Colonic mucosa (tissue), 4 donors: ENCODE results near the gene CUL2. TPM values are rescaled to one million over a fixed set of nuclear protein-coding genes. Genes with fewer than 3 reads are reported as not detected.

Source experiments
- DNase-seq: peaks from one replicate; pipeline ENCODE4 v3.0.0-alpha.2; 2020
- H3K27ac ChIP-seq: fragments of 200-600 bp; one replicate; pipeline ENCODE4 v1.8.0; 2021
- H3K27me3 ChIP-seq: fragments of 200-600 bp; one replicate; pipeline ENCODE4 v1.8.0; 2021
- H3K36me3 ChIP-seq: fragments of 200-600 bp; one replicate; pipeline ENCODE4 v1.8.0; 2021
- H3K4me1 ChIP-seq: fragments of 200-600 bp; one replicate; pipeline ENCODE4 v1.8.0; 2021; ENCODE audit warnings: mild to moderate bottlenecking
- H3K4me3 ChIP-seq: fragments of 200-600 bp; one replicate; pipeline ENCODE4 v1.8.0; 2021
- H3K9ac ChIP-seq, 2 donors: one replicate each; pipeline ENCODE4 v1.7.0; 2013; ENCODE audit warnings: control low read depth in 2 of 2, low read depth in 2 of 2, low read length in 2 of 2
- H3K9me3 ChIP-seq: fragments of 200-600 bp; one replicate; pipeline ENCODE4 v1.8.0; 2021
- intact Hi-C: fragments of 100-400 bp; cut with DNase I; formaldehyde crosslinking; loops from one replicate; pipeline ENCODE4 v1.14.1; 2022
- total RNA-seq, 2 donors: library from RNA; stranded (reverse); fragmentation: NEBNext Ultra II Directional in 1 of 2; extraction: Animal tissue kit (Norgen Biotek cat#: 25700) in 1 of 2; gene quantifications; one replicate each; pipeline ENCODE4 v1.2.1, GENCODE V29; 2021
- TF ChIP-seq, protein P1 (sequence below): fragments of 200-600 bp; IDR thresholded peaks from one replicate; pipeline ENCODE4 v1.8.0; 2022; ENCODE audit warnings: antibody characterized with exemption, mild to moderate bottlenecking
- donor health status: healthy.
- donor health status: DM: no; HTN: no; CAD: no.
- donor health status: DM: no; HTN: no; CAD: no.

Gene CUL2
- total RNA-seq, 2 donors from 2014 or later = 26.3 to 27.4 TPM

DNA sequence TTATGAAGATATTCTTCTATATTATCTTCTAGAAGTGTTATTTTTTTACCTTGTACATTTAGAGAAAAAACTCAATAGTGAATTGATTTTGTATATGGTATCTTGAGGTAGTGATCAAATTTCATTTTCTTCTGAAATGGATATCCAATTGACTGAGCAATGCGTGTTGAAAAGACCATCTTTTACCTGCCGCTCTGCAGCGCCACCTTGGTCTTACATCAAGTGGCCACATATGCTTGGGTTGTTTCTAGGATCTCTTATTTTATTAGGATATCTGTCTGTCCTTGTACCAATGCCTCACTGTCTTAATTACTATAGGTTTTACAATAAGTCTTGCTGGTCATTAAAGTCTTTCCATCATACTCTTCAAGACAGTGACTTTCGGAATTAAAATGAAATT, 53.0 kb downstream of the CUL2 start:
- no peak overlapping the region for H3K27ac ChIP-seq
- intact Hi-C loops = no loop called here
- H3K36me3 ChIP-seq = peaks cover 9% of the 10 kb centered on the region

DNA sequence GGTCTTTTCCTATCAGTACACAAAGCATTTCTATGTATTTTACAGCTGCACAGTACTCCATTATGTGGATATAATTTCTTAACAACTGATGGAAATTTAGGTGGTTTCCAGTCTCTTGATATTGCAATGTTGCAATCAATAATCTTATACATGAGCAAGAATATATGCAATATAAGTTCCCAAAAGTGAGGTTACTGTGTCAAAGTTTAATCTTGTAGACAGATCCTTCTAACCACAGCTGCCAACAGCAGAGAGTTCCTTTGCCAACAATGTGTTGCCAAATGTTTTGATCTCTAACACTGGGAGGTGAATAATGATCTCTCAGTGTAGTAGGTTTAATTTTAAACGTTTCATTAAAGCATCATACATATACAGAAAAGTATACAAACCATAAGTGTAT, 54.5 kb downstream of the CUL2 start:
- DNase-seq = no peak
- H3K36me3 ChIP-seq = peaks cover 14% of the 10 kb centered on the region

More for the DNA sequence above, 53.0 kb downstream of the CUL2 start:
- DNase-seq = no peak
- no peaks in the 10 kb centered on the region for H3K4me1 ChIP-seq
- H3K4me3 ChIP-seq = no peak overlapping the region
- TF ChIP-seq, protein P1, sequence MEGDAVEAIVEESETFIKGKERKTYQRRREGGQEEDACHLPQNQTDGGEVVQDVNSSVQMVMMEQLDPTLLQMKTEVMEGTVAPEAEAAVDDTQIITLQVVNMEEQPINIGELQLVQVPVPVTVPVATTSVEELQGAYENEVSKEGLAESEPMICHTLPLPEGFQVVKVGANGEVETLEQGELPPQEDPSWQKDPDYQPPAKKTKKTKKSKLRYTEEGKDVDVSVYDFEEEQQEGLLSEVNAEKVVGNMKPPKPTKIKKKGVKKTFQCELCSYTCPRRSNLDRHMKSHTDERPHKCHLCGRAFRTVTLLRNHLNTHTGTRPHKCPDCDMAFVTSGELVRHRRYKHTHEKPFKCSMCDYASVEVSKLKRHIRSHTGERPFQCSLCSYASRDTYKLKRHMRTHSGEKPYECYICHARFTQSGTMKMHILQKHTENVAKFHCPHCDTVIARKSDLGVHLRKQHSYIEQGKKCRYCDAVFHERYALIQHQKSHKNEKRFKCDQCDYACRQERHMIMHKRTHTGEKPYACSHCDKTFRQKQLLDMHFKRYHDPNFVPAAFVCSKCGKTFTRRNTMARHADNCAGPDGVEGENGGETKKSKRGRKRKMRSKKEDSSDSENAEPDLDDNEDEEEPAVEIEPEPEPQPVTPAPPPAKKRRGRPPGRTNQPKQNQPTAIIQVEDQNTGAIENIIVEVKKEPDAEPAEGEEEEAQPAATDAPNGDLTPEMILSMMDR = no peak
- H3K9ac ChIP-seq = no peak overlapping the region
- no peaks in the 10 kb centered on the region for H3K27me3 ChIP-seq
- no peaks in the 10 kb centered on the region for H3K9me3 ChIP-seq

DNA sequence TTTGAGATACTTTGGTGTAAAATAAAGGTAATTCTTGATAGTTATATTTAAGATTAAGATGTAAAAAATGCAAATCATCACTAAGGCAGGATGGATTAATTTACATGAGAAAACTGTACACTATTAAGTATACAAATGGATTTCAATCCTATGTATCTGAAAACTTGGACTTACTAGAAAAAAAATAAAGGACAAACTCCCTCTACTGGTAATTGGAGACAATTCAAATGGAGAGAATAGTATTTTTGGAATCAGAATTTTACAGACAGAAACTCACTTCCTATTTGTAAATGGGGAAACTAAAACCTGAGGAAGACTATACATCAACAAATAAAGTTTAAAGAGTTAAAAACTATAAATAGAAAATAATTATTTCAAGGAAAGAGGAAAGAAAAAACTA, 62.6 kb downstream of the CUL2 start:
- intact Hi-C loops = no loop called here
- no peaks in the 10 kb centered on the region for H3K9me3 ChIP-seq
- H3K4me1 ChIP-seq = no peaks in the 10 kb centered on the region
- H3K27ac ChIP-seq = no peak overlapping the region
- H3K27me3 ChIP-seq = no peaks in the 10 kb centered on the region
- peaks cover 9% of the 10 kb centered on the region for H3K36me3 ChIP-seq
- TF ChIP-seq, protein P1 = no peak
- no peak overlapping the region for H3K9ac ChIP-seq
- DNase-seq = no peak
- H3K4me3 ChIP-seq = no peak overlapping the region

More for the DNA sequence above, 54.5 kb downstream of the CUL2 start:
- no peak overlapping the region for H3K4me3 ChIP-seq
- no peaks in the 10 kb centered on the region for H3K27me3 ChIP-seq
- intact Hi-C loops = no loop called here
- H3K4me1 ChIP-seq = no peaks in the 10 kb centered on the region
- H3K9me3 ChIP-seq = no peaks in the 10 kb centered on the region
- no peak overlapping the region for H3K27ac ChIP-seq
- TF ChIP-seq, protein P1 = no peak
- no peak overlapping the region for H3K9ac ChIP-seq

DNA sequence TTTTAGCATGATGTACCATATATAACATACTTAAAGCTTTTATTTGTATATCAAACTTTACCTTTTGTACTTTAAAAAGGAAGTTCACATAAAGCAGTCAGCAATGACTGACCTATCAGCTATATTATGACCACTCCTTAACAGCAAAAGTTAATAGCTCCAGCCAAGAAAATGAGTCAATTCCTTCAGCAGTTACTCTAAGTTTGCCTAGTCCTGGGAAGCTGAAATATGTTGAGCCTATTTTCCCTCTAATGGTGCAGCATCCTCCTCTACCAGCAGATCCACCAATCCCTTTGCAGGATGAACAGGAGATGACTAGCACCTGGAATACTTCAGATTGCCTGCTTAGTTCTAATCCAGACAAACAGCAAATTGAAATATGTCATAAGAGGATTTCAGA, 64.2 kb downstream of the CUL2 start:
- H3K27me3 ChIP-seq = no peaks in the 10 kb centered on the region
- no peak for DNase-seq
- H3K4me3 ChIP-seq = no peak overlapping the region
- intact Hi-C loops = no loop called here
- no peak overlapping the region for H3K9ac ChIP-seq
- H3K27ac ChIP-seq = no peak overlapping the region
- no peaks in the 10 kb centered on the region for H3K9me3 ChIP-seq
- H3K36me3 ChIP-seq = peaks cover 4% of the 10 kb centered on the region
- TF ChIP-seq, protein P1 = no peak
- H3K4me1 ChIP-seq = no peaks in the 10 kb centered on the region

DNA sequence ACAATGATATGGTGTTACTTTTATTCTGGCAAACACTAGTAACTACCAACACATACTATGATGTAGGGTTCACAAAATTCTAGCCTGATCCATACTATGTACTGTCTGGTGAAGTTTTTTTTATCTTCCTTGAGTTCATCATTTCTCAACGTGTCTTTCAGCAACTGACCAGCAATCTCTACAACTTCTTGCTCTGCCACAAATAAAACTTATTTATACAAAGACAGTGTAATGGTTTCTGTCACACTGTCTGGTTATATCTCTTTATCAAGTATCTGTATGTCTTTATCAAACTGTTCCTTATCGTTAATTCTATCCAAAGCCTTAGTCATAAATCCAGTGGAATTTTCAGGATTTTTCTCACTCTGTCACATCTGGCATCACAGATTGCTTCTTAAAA, 69.7 kb downstream of the CUL2 start:
- TF ChIP-seq, protein P1 = no peak
- Histone ChIP-seq H3K27ac (no peak overlapping the region), H3K9ac (no peak overlapping the region), H3K4me1 (no peaks in the 10 kb centered on the region), H3K9me3 (no peaks in the 10 kb centered on the region), H3K36me3 (no peaks in the 10 kb centered on the region), H3K27me3 (no peaks in the 10 kb centered on the region), H3K4me3 (no peak overlapping the region)
- intact Hi-C loops = no loop called here
- no peak for DNase-seq
